Neural crest cell (in vitro differentiated cells): ENCODE measurements around the gene SLC43A1. TPM values are rescaled to one million over a fixed set of nuclear protein-coding genes. Genes with fewer than 3 reads are reported as not detected.
A peak's percentile ranks its signal among the peaks of the same experiment; 100 is the strongest.
"Not testable (repeated sequence)": the region's sequence is repeated elsewhere in the genome, so short reads cannot be mapped to it uniquely, and the experiment has no call there.

ENCODE experiments used
- DNase-seq: peaks from one replicate; pipeline ENCODE4 v3.0.0; 2021; ENCODE audit warnings: low read depth, mixed read lengths, low spot score
- H3K27ac Mint-ChIP-seq: one replicate; pipeline ENCODE4 v1.8.0; 2021; ENCODE audit warnings: mild to moderate bottlenecking, mixed read lengths; ENCODE audit not compliant: unreplicated experiment
- H3K27me3 Mint-ChIP-seq: 2 replicates; pipeline ENCODE4 v1.8.0; 2021; ENCODE audit warnings: low read depth, mild to moderate bottlenecking, mixed read lengths
- H3K36me3 Mint-ChIP-seq: 2 replicates; pipeline ENCODE4 v1.8.0; 2021; ENCODE audit warnings: low read depth, mild to moderate bottlenecking, mixed read lengths
- H3K4me1 Mint-ChIP-seq: 2 replicates; pipeline ENCODE4 v1.8.0; 2021; ENCODE audit warnings: mixed read lengths
- H3K4me3 Mint-ChIP-seq: one replicate; pipeline ENCODE4 v1.8.0; 2021; ENCODE audit warnings: mild to moderate bottlenecking, mixed read lengths
- H3K9me3 Mint-ChIP-seq: 2 replicates; pipeline ENCODE4 v1.8.0; 2021; ENCODE audit warnings: mixed read lengths
- CTCF ChIP-seq: fragments of 200-600 bp; sonication (generic); conservative IDR thresholded peaks from 2 replicates; pipeline ENCODE4 v1.5.0; 2021; ENCODE audit warnings: antibody characterized with exemption, mild to moderate bottlenecking
- total RNA-seq: library from RNA; stranded (reverse); gene quantifications from 2 replicates; pipeline ENCODE4 v1.2.1, GENCODE V29; 2021

The SLC43A1 gene
- total RNA-seq, 1 donor from 2014 or later, result 4.5 TPM

GRCh38 chr11:57539342-57539741, 23.8 kb upstream of the SLC43A1 start:
- no peak overlapping the region for H3K27ac Mint-ChIP-seq
- H3K36me3 Mint-ChIP-seq, result no peaks in the 10 kb centered on the region
- no peak for DNase-seq
- no peak for TF ChIP-seq CTCF
- peaks cover 13% of the 10 kb centered on the region for H3K27me3 Mint-ChIP-seq
- no peak overlapping the region for H3K4me3 Mint-ChIP-seq
- H3K9me3 Mint-ChIP-seq, result no peaks in the 10 kb centered on the region
- H3K4me1 Mint-ChIP-seq, result peaks cover 4% of the 10 kb centered on the region

GRCh38 chr11:57536947-57537619, 21.6 kb upstream of the SLC43A1 start, which contains the start of gene SMTNL1:
SMTNL1 (plus strand) TSS chr11:57537595; CDS start chr11:57542643, 5,048 bp downstream.
- Mint-ChIP-seq H3K4me1 (peaks cover 4% of the 10 kb centered on the region), H3K4me3 (no peak within 1 kb of the TSS), H3K9me3 (no peaks in the 10 kb centered on the region), H3K27ac (peak within 1 kb of the TSS; percentile 32), H3K27me3 (peaks cover 10% of the 10 kb centered on the region), H3K36me3 (no peaks in the 10 kb centered on the region)
- TF ChIP-seq CTCF, result no peak
- DNase-seq, result no peak

- H3K9me3 Mint-ChIP-seq, H3K4me3 Mint-ChIP-seq, DNase-seq, H3K36me3 Mint-ChIP-seq, H3K27ac Mint-ChIP-seq: not testable (repeated sequence)
- Mint-ChIP-seq H3K4me1 (peaks cover 19% of the 10 kb centered on the region), H3K27me3 (peaks cover 13% of the 10 kb centered on the region)
Observed at GRCh38 chr11:57534449-57534848, 18.9 kb upstream of the SLC43A1 start.

- H3K27me3 Mint-ChIP-seq, result peaks cover 13% of the 10 kb centered on the region
- H3K27ac Mint-ChIP-seq, result peak within 1 kb of the TSS; percentile 77
- H3K36me3 Mint-ChIP-seq, result peaks cover 7% of the 10 kb centered on the region
- peaks cover 23% of the 10 kb centered on the region for H3K4me1 Mint-ChIP-seq
- H3K9me3 Mint-ChIP-seq, result no peaks in the 10 kb centered on the region
- peak; percentile 86 for DNase-seq
- peak within 1 kb of the TSS; percentile 93 for H3K4me3 Mint-ChIP-seq
- TF ChIP-seq CTCF, result no peak
Observed at GRCh38 chr11:57530596-57531507, 15.3 kb upstream of the SLC43A1 start, which contains the start of gene TIMM10. TIMM10 (minus strand) TSS chr11:57530754; CDS start chr11:57530189, 565 bp downstream.

- H3K27me3 Mint-ChIP-seq, result peaks cover 13% of the 10 kb centered on the region
- peak overlapping the region; percentile 77 for H3K27ac Mint-ChIP-seq
- peak; percentile 6 for DNase-seq
- peaks cover 23% of the 10 kb centered on the region for H3K4me1 Mint-ChIP-seq
- no peak for TF ChIP-seq CTCF
- peaks cover 7% of the 10 kb centered on the region for H3K36me3 Mint-ChIP-seq
- H3K9me3 Mint-ChIP-seq, result no peaks in the 10 kb centered on the region
- H3K4me3 Mint-ChIP-seq, result peak overlapping the region; percentile 93
Observed at GRCh38 chr11:57530215-57530595, 14.7 kb upstream of the SLC43A1 start.
